HepG2 (cell line): ENCODE data around the gene KLHL17. TPM values are rescaled to one million over a fixed set of nuclear protein-coding genes. Genes with fewer than 3 reads are reported as not detected.

Experiments
- BORCS8-MEF2B ChIP-seq: sonication (generic); formaldehyde crosslinking; IDR thresholded peaks from 2 replicates; pipeline ENCODE4 v1.8.0; 2022; ENCODE audit warnings: mild to moderate bottlenecking, missing genetic modification reagents
- CEBPG ChIP-seq: IDR thresholded peaks from 2 replicates; pipeline ENCODE4 v1.6.1; 2016
- GABPA ChIP-seq, 2 experiments: IDR thresholded peaks; 2 replicates each; pipeline ENCODE4 v1.6.1; 2011 to 2016; ENCODE audit warnings: low read depth in 2 of 2, low read length in 1 of 2, missing biosample characterization in 1 of 2, missing genetic modification characterization in 1 of 2
- HOXA9 ChIP-seq: sonication (generic); formaldehyde crosslinking; IDR thresholded peaks from 2 replicates; pipeline ENCODE4 v1.8.1; 2022; ENCODE audit warnings: missing genetic modification reagents, mild to moderate bottlenecking, moderate library complexity, borderline replicate concordance
- ISX ChIP-seq: sonication (generic); formaldehyde crosslinking; conservative IDR thresholded peaks from 2 replicates; pipeline ENCODE4 v1.5.0; 2020; ENCODE audit warnings: missing genetic modification reagents
- KLF16 ChIP-seq, 2 experiments: sonication (generic) in 1 of 2; formaldehyde crosslinking in 1 of 2; IDR thresholded peaks; 2 replicates each; pipeline versions ENCODE4 v1.6.1 to v1.8.0; 2016 to 2023; ENCODE audit warnings: missing genetic modification reagents in 2 of 2, missing compliant biosample characterization in 1 of 2
- MNT ChIP-seq: fragments of 450-650 bp; IDR thresholded peaks from 2 replicates; pipeline ENCODE4 v1.6.1; 2016
- MXD3 ChIP-seq: IDR thresholded peaks from 2 replicates; pipeline ENCODE4 v1.6.1; 2016; ENCODE audit warnings: mild to moderate bottlenecking, missing biosample characterization, missing genetic modification reagents
- NCOR1 ChIP-seq: fragments of 200-600 bp; sonication (generic); IDR thresholded peaks from 2 replicates; pipeline ENCODE4 v1.7.0; 2017; ENCODE audit warnings: antibody characterized with exemption, low read length, borderline replicate concordance
- NFKBIZ ChIP-seq: IDR thresholded peaks from 2 replicates; pipeline ENCODE4 v1.6.1; 2018; ENCODE audit warnings: missing genetic modification reagents, missing compliant biosample characterization
- NFRKB ChIP-seq: fragments of 450-650 bp; IDR thresholded peaks from 2 replicates; pipeline ENCODE4 v1.6.1; 2017
- PLSCR1 ChIP-seq: sonication (generic); formaldehyde crosslinking; IDR thresholded peaks from 2 replicates; pipeline ENCODE4 v1.5.0; 2020; ENCODE audit warnings: missing genetic modification reagents, mild to moderate bottlenecking, borderline replicate concordance
- RBM22 ChIP-seq: fragments of 200-400 bp; formaldehyde crosslinking; optimal IDR thresholded peaks from 2 replicates; pipeline ENCODE3; 2017; ENCODE audit warnings: mild to moderate bottlenecking, low read length, moderate library complexity
- SMAD1 ChIP-seq: sonication (generic); formaldehyde crosslinking; IDR thresholded peaks from 2 replicates; pipeline ENCODE4 v1.4.0; 2020; ENCODE audit warnings: missing genetic modification reagents, low read depth, mild to moderate bottlenecking, borderline replicate concordance
- TAF15 ChIP-seq: fragments of 200-400 bp; formaldehyde crosslinking; IDR thresholded peaks from one replicate; pipeline ENCODE4 v1.6.1; 2018; ENCODE audit warnings: mild to moderate bottlenecking, low read depth, low read length; ENCODE audit not compliant: poor library complexity, severe bottlenecking
- ZFP36L1 ChIP-seq: sonication (generic); formaldehyde crosslinking; IDR thresholded peaks from 2 replicates; pipeline ENCODE4 v1.8.0; 2022; ENCODE audit warnings: mild to moderate bottlenecking, missing genetic modification reagents, moderate library complexity
- ZFP90 ChIP-seq: sonication (generic); formaldehyde crosslinking; IDR thresholded peaks from 2 replicates; pipeline ENCODE4 v1.8.0; 2022; ENCODE audit warnings: missing genetic modification reagents, mild to moderate bottlenecking, inconsistent platforms, borderline replicate concordance
- ZFP91 ChIP-seq: sonication (generic); formaldehyde crosslinking; IDR thresholded peaks from 2 replicates; pipeline ENCODE4 v1.9.0; 2022; ENCODE audit warnings: missing genetic modification reagents, mild to moderate bottlenecking, borderline replicate concordance
- ZNF124 ChIP-seq: sonication (generic); formaldehyde crosslinking; IDR thresholded peaks from 2 replicates; pipeline ENCODE4 v1.4.0; 2020; ENCODE audit warnings: missing genetic modification reagents
- ZNF275 ChIP-seq: sonication (generic); formaldehyde crosslinking; IDR thresholded peaks from 2 replicates; pipeline ENCODE4 v1.8.0; 2022; ENCODE audit warnings: missing genetic modification reagents, mild to moderate bottlenecking, inconsistent platforms, borderline replicate concordance
- ZNF547 ChIP-seq: sonication (generic); formaldehyde crosslinking; IDR thresholded peaks from 2 replicates; pipeline ENCODE4 v1.5.1; 2020; ENCODE audit warnings: mild to moderate bottlenecking, missing genetic modification reagents
- ZNF784 ChIP-seq: sonication (generic); formaldehyde crosslinking; IDR thresholded peaks from 2 replicates; pipeline ENCODE4 v1.5.1; 2020; ENCODE audit warnings: missing genetic modification reagents, mild to moderate bottlenecking, borderline replicate concordance
- polyA plus RNA-seq, 8 experiments: library from polyadenylated mRNA; depleted of rRNA in 3 of 8; stranded (reverse) in 7 of 8; unstranded in 1 of 8; fragments of >200 nt; fragmentation: Illumina TruSeq in 4 of 8; extraction: Trizol in 4 of 8; gene quantifications; 2 replicates each; pipeline versions ENCODE4 v1.2.1 to v1.2.3, GENCODE V29; 2011 to 2016; ENCODE audit warnings: low read depth in 4 of 8, missing spikeins in 1 of 8, mixed read lengths in 1 of 8; ENCODE audit not compliant: insufficient read depth in 1 of 8
- total RNA-seq, 5 experiments: library from RNA; depleted of rRNA; stranded (reverse); fragments of >200 nt; fragmentation: Illumina TruSeq; extraction: Trizol; gene quantifications; 2 replicates each; pipeline ENCODE4 v1.2.3, GENCODE V29; 2016; ENCODE audit warnings: low read depth in 1 of 5

KLHL17 gene
- total and polyA plus RNA-seq, 2 of the 13 experiments (the other 11 are each of a cell fraction or from before 2014, with no cell fraction given) = 9.3 to 24.7 TPM

GRCh38 chr1:1000357-1001056 lies 40.1 kb downstream of the KLHL17 start (continued):
- TF ChIP-seq KLF16 (CRISPR knock-in tag; IDR thresholded peaks at IDR 0.05) (peak; percentile 26 to 84; a peak in 2 of 4 replicates), BORCS8-MEF2B (CRISPR knock-in tag) (0 out of 2 replicates have a peak, but pooled peaks have one; percentile 35), RBM22 (peak; percentile 85), ISX (CRISPR knock-in tag) (0 out of 2 replicates have a peak, but pooled peaks have one; percentile 56), ZNF547 (CRISPR knock-in tag) (peak; percentile 95), MXD3 (peak; percentile 92), ZNF275 (CRISPR knock-in tag) (peak; percentile 65; the same call in 1 of the 2 replicates), ZFP91 (CRISPR knock-in tag) (peak; percentile 92), MNT (peak; percentile 86), PLSCR1 (no peak), ZFP90 (CRISPR knock-in tag) (peak; percentile 19; the same call in 1 of the 2 replicates), NFKBIZ (CRISPR knock-in tag) (peak; percentile 80; the same call in 1 of the 2 replicates), GABPA (IDR thresholded peaks at IDR 0.05; ENCODE audit: low read depth, low read length) (no peak), GABPA (CRISPR knock-in tag; IDR thresholded peaks at IDR 0.05; ENCODE audit: low read depth) (peak; percentile 48; the same call in 1 of the 2 replicates), CEBPG (CRISPR knock-in tag) (peak; percentile 91), SMAD1 (CRISPR knock-in tag) (peak; percentile 78; the same call in 1 of the 2 replicates), ZFP36L1 (CRISPR knock-in tag) (peak; percentile 88; the same call in 1 of the 2 replicates), TAF15 (peak; percentile 23), NFRKB (no peak), NCOR1 (peak; percentile 11; the same call in 1 of the 2 replicates), ZNF124 (CRISPR knock-in tag) (no peak), ZNF784 (no peak), HOXA9 (CRISPR knock-in tag) (peak; percentile 32; the same call in 1 of the 2 replicates)
